ENCODE data around the gene KCNK3.

KCNK3 gene

DNA sequence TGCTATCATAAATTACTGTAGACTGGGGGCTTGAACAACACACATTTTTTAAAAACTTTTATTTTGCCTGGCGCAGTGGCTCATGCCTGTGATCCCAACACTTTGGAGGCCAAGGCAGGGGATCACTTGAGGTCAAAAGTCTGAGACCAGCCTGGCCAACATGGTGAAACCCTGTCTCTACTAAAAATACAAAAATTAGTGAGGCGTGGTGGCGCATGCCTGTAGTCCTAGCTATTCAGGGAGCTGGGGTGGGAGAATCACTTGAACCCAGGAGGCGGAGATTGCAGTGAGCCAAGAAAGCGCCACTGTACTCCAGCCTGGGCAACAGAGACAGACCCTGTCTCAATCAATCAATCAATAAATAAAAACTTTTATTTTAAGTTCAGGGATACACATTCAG lies 9.1 kb downstream of the KCNK3 start:
- no peaks in the 10 kb centered on the region for H3K4me1 Mint-ChIP-seq
- H3K4me3 Mint-ChIP-seq, result no peak overlapping the region
- H3K36me3 Mint-ChIP-seq (ENCODE audit: insufficient read depth), result no peaks in the 10 kb centered on the region
- DNase-seq (ENCODE audit: low spot score in 2 of 2), result no peak
- peaks cover 64% of the 10 kb centered on the region for H3K27me3 Mint-ChIP-seq
- no peaks in the 10 kb centered on the region for H3K9me3 Mint-ChIP-seq
- H3K27ac Mint-ChIP-seq (ENCODE audit: low read depth), result no peak overlapping the region
- ATAC-seq (replicated peaks; ENCODE audit: extremely low read depth, poor library complexity, severe bottlenecking), result no peak

DNA sequence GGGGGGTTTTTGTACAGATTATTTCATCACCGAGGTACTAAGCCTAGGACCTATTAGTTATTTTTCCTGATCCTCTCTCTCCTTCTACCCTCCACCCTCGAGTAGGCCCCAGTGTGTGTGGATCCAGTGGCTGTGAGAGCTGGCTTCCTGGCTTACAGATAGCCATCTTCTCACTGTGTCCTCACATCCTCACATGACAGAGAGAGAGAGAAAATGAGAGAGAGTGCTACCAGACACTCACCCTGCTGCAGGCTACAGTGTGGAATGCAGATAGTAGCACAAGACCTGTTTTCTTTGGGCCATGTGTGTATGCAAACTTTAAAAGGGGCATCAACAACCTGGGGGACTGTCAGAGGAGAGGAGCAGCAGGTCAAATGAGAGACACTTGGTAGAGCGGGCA lies 9.5 kb downstream of the KCNK3 start:
- DNase-seq (ENCODE audit: low spot score in 2 of 2) (no peak), ATAC-seq (replicated peaks; ENCODE audit: extremely low read depth, poor library complexity, severe bottlenecking) (no peak)
- H3K4me3 Mint-ChIP-seq, result no peak overlapping the region
- no peaks in the 10 kb centered on the region for H3K36me3 Mint-ChIP-seq (ENCODE audit: insufficient read depth)
- H3K27ac Mint-ChIP-seq (ENCODE audit: low read depth), result no peak overlapping the region
- peaks cover 59% of the 10 kb centered on the region for H3K27me3 Mint-ChIP-seq
- H3K4me1 Mint-ChIP-seq, result no peaks in the 10 kb centered on the region
- H3K9me3 Mint-ChIP-seq, result no peaks in the 10 kb centered on the region

DNA sequence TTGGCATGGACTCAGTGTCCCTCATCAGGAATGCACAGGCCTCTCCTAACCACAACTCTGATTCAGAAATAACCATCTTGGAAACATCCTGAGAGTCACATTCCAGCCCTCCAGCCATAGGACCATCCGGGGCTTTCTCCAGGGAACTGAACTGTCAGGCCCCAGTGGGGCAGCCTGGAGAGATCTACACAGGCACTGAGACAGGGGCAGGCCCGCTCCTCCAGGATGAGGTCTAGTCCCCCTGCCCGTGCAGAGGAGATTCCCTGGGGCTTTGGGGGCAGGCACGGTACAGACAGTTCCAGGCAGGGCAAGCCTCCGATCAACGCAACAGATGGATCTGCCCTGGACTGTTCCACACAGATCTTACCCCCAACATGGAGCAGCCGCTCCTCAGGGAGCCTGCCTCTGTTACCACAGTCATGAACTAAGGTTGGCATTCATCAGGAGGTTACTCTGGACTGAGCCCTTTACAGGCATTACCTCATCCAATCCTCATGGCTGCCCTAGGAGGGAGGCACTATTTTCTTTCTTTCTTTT lies 12.0 kb downstream of the KCNK3 start:
- no peaks in the 10 kb centered on the region for H3K36me3 Mint-ChIP-seq (ENCODE audit: insufficient read depth)
- no peaks in the 10 kb centered on the region for H3K9me3 Mint-ChIP-seq
- DNase-seq (ENCODE audit: low spot score in 2 of 2), result no peak
- H3K27me3 Mint-ChIP-seq, result peaks cover 39% of the 10 kb centered on the region
- ATAC-seq (replicated peaks; ENCODE audit: extremely low read depth, poor library complexity, severe bottlenecking), result no peak
- H3K27ac Mint-ChIP-seq (ENCODE audit: low read depth), result no peak overlapping the region
- no peaks in the 10 kb centered on the region for H3K4me1 Mint-ChIP-seq
- no peak overlapping the region for H3K4me3 Mint-ChIP-seq

DNA sequence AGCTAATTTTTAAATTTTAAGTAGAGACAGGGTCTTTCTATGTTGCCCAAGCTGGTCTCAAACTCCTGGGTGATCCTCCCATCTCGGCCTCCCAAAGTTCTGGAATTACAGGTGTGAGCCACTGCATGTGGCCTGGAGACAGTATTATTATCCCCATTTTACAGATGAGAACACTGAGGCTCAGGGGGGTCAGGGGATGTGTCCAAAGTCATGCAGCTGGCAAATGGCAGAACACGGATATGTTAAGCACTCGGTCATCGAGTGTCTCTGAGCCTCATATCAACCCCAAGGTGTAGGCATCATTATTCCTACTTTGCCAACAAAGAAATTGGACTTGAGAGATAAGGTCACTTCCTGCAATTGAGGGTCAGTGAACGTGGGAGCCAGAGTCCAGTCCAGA lies 12.6 kb downstream of the KCNK3 start:
- H3K27ac Mint-ChIP-seq (ENCODE audit: low read depth), result no peak overlapping the region
- peaks cover 40% of the 10 kb centered on the region for H3K27me3 Mint-ChIP-seq
- DNase-seq (ENCODE audit: low spot score in 2 of 2) (no peak), ATAC-seq (replicated peaks; ENCODE audit: extremely low read depth, poor library complexity, severe bottlenecking) (no peak)
- H3K36me3 Mint-ChIP-seq (ENCODE audit: insufficient read depth), result no peaks in the 10 kb centered on the region
- no peaks in the 10 kb centered on the region for H3K4me1 Mint-ChIP-seq
- H3K4me3 Mint-ChIP-seq, result no peak overlapping the region
- no peaks in the 10 kb centered on the region for H3K9me3 Mint-ChIP-seq

DNA sequence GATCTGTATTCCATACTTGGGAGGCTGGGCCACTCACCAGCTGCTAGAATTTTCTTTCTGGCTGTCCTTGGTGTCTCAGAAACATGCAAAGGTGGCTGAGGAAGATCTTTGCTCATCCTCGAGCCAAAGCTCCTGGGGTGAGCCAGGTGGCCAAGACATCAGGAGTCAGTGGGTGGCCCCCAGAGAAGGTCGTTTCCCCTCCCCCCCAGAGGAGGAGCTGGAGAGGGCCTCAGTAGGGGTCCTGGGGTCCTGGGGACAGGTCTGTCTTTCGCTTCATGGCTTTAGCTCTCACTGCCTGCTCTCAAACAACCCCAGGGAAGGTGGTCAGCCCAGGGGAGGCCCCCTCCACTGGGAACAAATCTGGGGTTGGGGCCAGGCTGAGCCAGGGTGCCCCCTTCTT lies 13.6 kb downstream of the KCNK3 start:
- no peak overlapping the region for H3K27ac Mint-ChIP-seq (ENCODE audit: low read depth)
- H3K36me3 Mint-ChIP-seq (ENCODE audit: insufficient read depth), result no peaks in the 10 kb centered on the region
- peaks cover 47% of the 10 kb centered on the region for H3K27me3 Mint-ChIP-seq
- ATAC-seq (replicated peaks; ENCODE audit: extremely low read depth, poor library complexity, severe bottlenecking), result no peak
- no peak overlapping the region for H3K4me3 Mint-ChIP-seq
- H3K4me1 Mint-ChIP-seq, result no peaks in the 10 kb centered on the region
- H3K9me3 Mint-ChIP-seq, result no peaks in the 10 kb centered on the region
- DNase-seq (ENCODE audit: low spot score in 2 of 2), result no peak

DNA sequence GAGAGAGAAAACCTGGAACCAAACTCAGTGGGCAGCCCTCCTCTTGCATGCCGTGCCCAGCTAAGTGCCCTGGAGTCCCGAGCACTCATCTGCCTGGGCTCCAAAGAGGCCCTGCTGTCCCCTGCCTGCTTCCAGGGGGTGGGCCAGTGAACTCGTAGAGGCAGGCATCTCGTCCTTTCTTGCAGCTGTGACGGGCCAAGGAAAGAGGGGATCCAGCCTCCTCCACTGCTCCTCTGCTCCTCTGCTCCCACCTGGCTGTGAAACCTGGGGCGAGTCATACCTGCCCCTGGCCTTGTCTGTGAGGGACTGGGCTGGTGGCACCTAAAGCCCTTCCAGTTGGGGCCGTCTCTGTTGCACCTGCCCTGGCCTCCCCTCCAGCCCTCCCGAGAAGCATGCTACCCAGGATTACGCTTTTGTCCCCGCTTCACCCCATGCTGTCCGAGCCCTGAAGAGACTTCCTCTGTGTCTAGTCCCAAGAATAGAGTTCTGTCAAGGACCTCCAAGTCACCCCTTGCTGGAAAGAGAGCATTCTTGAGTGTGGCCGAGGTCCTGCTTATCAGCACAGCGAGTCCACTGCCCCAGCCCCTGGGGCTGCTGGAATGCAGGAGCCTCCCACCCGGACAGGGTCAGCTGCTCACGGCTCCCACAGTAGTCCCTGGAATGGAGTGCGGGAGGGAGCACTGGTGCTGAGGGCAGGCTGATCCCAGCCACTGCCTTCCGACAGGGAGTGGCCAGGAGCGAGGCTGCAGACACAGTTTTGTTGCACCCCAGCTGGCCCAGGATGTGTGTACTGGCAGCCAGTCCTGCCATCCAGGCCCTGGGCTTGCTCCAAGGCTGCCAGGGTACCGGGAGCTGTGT lies 14.3 kb downstream of the KCNK3 start:
- DNase-seq (ENCODE audit: low spot score in 2 of 2), result no peak
- H3K4me3 Mint-ChIP-seq, result no peak overlapping the region

DNA sequence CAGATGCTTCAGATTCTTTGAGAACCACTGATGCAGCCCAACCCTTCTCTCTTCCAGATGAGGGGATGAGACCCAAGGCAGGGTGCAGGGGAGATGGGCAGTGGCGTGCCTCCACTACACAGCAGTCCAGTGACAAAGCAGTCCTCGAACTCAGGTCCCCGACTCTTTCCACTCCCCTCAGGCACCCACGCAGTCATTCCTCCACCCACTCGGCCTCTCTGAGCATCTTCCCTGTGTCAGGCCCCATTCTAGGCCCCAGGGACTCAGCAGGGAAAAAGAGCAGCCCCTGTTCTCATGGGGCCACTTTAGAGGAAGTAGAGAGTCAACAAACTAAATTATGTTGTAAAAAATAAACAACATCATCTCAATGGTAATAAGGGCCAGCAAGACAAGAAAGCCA lies 15.2 kb downstream of the KCNK3 start:
- H3K4me3 Mint-ChIP-seq, result no peak overlapping the region
- H3K9me3 Mint-ChIP-seq, result no peaks in the 10 kb centered on the region
- H3K27ac Mint-ChIP-seq (ENCODE audit: low read depth), result no peak overlapping the region
- ATAC-seq (replicated peaks; ENCODE audit: extremely low read depth, poor library complexity, severe bottlenecking) (no peak), DNase-seq (ENCODE audit: low spot score in 2 of 2) (no peak)
- H3K4me1 Mint-ChIP-seq, result no peaks in the 10 kb centered on the region
- peaks cover 50% of the 10 kb centered on the region for H3K27me3 Mint-ChIP-seq
- no peaks in the 10 kb centered on the region for H3K36me3 Mint-ChIP-seq (ENCODE audit: insufficient read depth)

More for the DNA sequence above, 14.3 kb downstream of the KCNK3 start:
- Mint-ChIP-seq H3K36me3 (ENCODE audit: insufficient read depth) (no peaks in the 10 kb centered on the region), H3K27me3 (peaks cover 54% of the 10 kb centered on the region), H3K27ac (ENCODE audit: low read depth) (no peak overlapping the region), H3K4me1 (no peaks in the 10 kb centered on the region), H3K9me3 (no peaks in the 10 kb centered on the region)
- ATAC-seq (replicated peaks; ENCODE audit: extremely low read depth, poor library complexity, severe bottlenecking), result no peak

DNA sequence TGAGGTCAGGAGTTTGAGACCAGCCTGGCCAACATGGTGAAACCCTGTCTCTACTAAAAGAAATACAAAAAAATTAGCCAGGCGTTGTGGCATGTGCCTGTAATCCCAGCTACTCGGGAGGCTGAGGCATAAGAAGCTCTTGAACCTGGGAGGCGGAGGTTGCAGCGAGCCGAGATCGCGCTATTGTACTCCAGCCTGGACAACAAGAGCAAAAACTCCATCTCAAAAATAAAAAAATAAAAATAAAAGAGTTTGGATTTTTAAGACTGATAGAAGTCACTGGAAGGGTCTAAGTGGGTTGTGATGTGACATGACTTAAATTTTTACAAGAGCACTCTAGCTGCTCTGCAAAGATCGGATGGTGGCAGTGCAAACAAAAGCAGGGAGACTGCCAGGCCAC lies 15.9 kb downstream of the KCNK3 start:
- H3K4me3 Mint-ChIP-seq, result no peak overlapping the region
- DNase-seq (ENCODE audit: low spot score in 2 of 2) (no peak), ATAC-seq (replicated peaks; ENCODE audit: extremely low read depth, poor library complexity, severe bottlenecking) (no peak)
- peaks cover 46% of the 10 kb centered on the region for H3K27me3 Mint-ChIP-seq
- no peaks in the 10 kb centered on the region for H3K9me3 Mint-ChIP-seq
- H3K4me1 Mint-ChIP-seq, result no peaks in the 10 kb centered on the region
- no peak overlapping the region for H3K27ac Mint-ChIP-seq (ENCODE audit: low read depth)
- H3K36me3 Mint-ChIP-seq (ENCODE audit: insufficient read depth), result no peaks in the 10 kb centered on the region

DNA sequence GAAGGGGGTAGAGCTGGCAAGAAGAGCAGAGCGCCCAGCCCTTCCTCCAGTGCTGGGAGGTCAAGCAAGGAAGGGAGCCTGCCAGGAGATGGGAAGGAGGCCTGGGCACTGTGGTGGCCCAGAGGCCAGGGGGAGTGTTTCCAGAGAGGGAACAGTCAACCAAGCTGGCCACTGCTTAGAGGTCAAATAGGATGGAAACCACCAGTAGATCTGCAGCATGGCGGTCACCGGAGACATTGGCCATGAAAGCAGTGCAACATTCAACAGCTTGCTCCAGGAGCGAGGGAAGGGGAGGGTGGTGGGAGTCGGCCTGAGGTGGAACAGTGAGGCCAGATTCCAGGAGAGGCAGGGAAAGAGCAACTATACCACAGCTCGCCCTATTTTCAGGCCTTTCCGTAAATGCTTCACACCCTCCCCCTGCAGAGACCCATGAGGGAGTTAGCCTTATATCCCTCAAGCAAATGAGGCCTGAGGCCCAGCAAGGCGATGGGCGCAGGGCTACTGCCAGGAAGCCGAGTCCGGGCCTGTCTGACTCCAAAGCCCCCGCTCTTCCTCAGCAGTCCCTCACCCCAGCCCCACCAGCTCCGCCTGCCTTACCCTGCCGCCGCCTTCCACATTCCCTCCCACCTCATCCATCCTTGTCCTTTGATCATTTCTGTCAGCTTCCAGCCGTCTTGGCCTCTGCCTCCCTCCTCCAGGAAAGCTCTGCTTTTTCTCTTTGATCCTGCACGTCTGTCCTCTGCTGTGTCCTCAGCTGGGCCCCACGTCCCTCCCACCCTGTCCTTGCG lies 17.0 kb downstream of the KCNK3 start:
- no peaks in the 10 kb centered on the region for H3K36me3 Mint-ChIP-seq (ENCODE audit: insufficient read depth)
- H3K4me1 Mint-ChIP-seq, result no peaks in the 10 kb centered on the region
- peaks cover 42% of the 10 kb centered on the region for H3K27me3 Mint-ChIP-seq
- H3K27ac Mint-ChIP-seq (ENCODE audit: low read depth), result no peak overlapping the region
- no peak for DNase-seq (ENCODE audit: low spot score in 2 of 2)
- no peak for ATAC-seq (replicated peaks; ENCODE audit: extremely low read depth, poor library complexity, severe bottlenecking)
- no peaks in the 10 kb centered on the region for H3K9me3 Mint-ChIP-seq
- H3K4me3 Mint-ChIP-seq, result no peak overlapping the region

DNA sequence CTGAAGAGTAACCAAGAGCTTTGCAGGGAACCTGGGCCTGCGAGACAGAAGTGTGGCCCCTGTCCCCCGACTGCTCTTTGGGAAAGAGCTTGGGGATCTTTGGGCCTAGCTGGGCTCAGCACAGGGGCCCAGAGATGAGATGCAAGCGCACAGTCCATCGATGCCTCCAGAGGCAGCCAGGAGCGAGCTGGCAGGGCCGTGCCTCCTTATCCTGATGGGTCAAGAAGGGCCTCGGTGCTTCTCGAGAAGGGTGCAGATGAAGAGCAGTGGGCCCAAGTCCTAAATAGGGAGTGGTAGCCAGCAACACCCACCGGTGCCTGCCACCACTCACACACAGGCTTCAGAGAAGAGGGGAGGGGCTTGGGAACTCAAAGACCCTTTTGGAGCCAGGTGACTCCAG lies 17.6 kb downstream of the KCNK3 start:
- Mint-ChIP-seq H3K27ac (ENCODE audit: low read depth) (no peak overlapping the region), H3K4me3 (no peak overlapping the region), H3K4me1 (no peaks in the 10 kb centered on the region), H3K9me3 (no peaks in the 10 kb centered on the region), H3K36me3 (ENCODE audit: insufficient read depth) (no peaks in the 10 kb centered on the region), H3K27me3 (peaks cover 39% of the 10 kb centered on the region)
- no peak for DNase-seq (ENCODE audit: low spot score in 2 of 2)
- ATAC-seq (replicated peaks; ENCODE audit: extremely low read depth, poor library complexity, severe bottlenecking), result no peak

DNA sequence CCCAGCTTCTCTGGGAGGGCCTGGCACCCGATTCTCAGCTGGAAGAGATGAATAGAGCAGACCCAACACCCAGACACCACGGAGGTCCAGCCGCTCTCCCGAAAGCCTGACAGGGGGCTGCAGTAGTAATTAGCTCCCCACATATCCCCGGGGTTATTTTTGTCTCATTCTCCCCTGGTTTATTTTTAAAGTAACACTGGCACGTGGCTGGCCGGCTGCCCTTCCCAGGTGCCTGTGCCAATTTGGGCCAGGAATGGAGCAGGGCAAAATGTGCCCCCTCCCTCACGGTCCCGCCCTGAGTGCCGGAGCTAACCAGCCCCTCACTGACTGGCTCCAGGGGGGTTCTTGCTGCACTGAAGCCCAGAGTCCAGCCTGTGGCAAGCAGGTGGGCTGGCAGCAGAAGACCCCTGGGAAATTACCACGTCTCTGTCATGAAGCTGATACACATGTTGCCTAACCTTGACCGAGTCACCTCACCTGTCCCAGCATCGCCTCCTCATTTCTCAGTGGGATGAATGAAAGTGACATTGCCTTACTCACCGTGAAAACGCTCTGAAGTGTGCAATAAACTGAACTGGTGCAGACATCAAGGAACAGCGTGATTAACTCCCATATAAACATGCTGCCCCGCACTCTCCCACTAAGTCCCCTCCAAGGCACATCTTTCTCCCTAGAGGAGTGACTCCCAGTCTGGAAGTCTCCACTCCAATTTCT lies 18.4 kb downstream of the KCNK3 start:
- no peaks in the 10 kb centered on the region for H3K36me3 Mint-ChIP-seq (ENCODE audit: insufficient read depth)
- H3K27ac Mint-ChIP-seq (ENCODE audit: low read depth), result no peak overlapping the region

DNA sequence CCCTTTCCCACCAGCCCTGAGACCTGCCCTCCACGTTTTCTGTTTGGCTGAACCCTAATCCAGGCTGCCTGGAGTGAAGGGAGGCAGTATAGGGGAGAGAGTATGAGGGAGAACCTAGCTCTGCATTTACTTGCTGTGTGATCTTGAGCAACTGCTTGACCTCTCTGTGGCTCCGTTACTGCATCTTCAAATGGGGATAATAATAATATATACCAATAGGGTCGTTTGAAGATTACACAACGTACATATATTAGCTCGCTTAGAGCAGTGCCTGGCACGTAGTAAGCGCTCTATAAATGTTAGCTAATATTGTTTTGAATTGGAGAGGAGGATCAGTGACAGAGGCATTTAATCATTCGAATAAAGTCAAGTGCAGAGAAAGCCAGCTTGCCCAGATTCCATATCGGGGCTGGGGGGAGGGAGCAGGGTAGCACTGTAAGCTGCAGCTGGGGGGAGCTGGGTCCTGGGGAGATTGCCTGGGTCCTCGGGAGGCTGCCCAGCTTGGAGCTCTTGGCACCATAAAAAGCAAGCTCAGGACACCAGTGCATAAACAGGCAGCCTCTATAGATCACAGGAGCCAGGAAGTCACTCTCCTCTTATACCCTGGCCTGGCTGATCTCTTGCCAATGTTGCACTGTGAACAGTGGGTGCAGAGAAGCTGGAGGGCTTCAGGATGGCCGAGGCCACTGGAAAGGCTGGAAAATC lies 19.1 kb downstream of the KCNK3 start:
- Mint-ChIP-seq H3K27me3 (peaks cover 30% of the 10 kb centered on the region), H3K4me1 (no peaks in the 10 kb centered on the region), H3K9me3 (no peaks in the 10 kb centered on the region), H3K27ac (ENCODE audit: low read depth) (no peak overlapping the region), H3K4me3 (no peak overlapping the region), H3K36me3 (ENCODE audit: insufficient read depth) (no peaks in the 10 kb centered on the region)
- no peak for ATAC-seq (replicated peaks; ENCODE audit: extremely low read depth, poor library complexity, severe bottlenecking)
- no peak for DNase-seq (ENCODE audit: low spot score in 2 of 2)

More for the DNA sequence above, 18.4 kb downstream of the KCNK3 start:
- Mint-ChIP-seq H3K4me1 (no peaks in the 10 kb centered on the region), H3K4me3 (no peak overlapping the region), H3K27me3 (peaks cover 31% of the 10 kb centered on the region), H3K9me3 (no peaks in the 10 kb centered on the region)
- no peak for DNase-seq (ENCODE audit: low spot score in 2 of 2)
- ATAC-seq (replicated peaks; ENCODE audit: extremely low read depth, poor library complexity, severe bottlenecking), result no peak
